ENCODE results near the gene SLAIN1.
"Not testable (repeated sequence)": the region's sequence is repeated elsewhere in the genome, so short reads cannot be mapped to it uniquely, and the experiment has no call there.

DNA sequence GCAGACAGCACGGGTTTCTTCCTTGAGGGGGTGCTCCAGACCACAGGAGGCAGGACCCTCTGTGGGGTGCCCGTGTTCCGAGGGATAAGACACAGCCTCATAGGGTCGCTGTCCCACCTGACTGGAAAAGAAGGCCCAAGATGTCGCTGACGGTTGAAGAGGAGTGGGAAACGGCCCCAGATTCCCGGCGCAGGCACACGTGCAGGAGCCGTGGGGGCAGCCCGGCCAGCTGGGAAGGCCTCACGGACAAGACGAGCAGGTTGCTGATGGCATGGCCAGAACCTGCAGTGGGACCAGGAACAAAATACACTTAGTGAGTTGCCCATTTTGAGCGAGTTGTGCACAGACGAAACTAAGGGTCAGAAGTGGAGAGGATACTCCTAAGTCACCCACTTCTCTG lies 35.2 kb upstream of the SLAIN1 start:
- TF ChIP-seq, protein P1, sequence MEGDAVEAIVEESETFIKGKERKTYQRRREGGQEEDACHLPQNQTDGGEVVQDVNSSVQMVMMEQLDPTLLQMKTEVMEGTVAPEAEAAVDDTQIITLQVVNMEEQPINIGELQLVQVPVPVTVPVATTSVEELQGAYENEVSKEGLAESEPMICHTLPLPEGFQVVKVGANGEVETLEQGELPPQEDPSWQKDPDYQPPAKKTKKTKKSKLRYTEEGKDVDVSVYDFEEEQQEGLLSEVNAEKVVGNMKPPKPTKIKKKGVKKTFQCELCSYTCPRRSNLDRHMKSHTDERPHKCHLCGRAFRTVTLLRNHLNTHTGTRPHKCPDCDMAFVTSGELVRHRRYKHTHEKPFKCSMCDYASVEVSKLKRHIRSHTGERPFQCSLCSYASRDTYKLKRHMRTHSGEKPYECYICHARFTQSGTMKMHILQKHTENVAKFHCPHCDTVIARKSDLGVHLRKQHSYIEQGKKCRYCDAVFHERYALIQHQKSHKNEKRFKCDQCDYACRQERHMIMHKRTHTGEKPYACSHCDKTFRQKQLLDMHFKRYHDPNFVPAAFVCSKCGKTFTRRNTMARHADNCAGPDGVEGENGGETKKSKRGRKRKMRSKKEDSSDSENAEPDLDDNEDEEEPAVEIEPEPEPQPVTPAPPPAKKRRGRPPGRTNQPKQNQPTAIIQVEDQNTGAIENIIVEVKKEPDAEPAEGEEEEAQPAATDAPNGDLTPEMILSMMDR (tag by site-specific recombination; IDR thresholded peaks at IDR 0.05) = not testable (repeated sequence)
- TF ChIP-seq, protein P2, sequence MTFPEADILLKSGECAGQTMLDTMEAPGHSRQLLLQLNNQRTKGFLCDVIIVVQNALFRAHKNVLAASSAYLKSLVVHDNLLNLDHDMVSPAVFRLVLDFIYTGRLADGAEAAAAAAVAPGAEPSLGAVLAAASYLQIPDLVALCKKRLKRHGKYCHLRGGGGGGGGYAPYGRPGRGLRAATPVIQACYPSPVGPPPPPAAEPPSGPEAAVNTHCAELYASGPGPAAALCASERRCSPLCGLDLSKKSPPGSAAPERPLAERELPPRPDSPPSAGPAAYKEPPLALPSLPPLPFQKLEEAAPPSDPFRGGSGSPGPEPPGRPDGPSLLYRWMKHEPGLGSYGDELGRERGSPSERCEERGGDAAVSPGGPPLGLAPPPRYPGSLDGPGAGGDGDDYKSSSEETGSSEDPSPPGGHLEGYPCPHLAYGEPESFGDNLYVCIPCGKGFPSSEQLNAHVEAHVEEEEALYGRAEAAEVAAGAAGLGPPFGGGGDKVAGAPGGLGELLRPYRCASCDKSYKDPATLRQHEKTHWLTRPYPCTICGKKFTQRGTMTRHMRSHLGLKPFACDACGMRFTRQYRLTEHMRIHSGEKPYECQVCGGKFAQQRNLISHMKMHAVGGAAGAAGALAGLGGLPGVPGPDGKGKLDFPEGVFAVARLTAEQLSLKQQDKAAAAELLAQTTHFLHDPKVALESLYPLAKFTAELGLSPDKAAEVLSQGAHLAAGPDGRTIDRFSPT (tag by site-specific recombination; IDR thresholded peaks at IDR 0.05) = not testable (repeated sequence)
- TF ChIP-seq, protein P3, sequence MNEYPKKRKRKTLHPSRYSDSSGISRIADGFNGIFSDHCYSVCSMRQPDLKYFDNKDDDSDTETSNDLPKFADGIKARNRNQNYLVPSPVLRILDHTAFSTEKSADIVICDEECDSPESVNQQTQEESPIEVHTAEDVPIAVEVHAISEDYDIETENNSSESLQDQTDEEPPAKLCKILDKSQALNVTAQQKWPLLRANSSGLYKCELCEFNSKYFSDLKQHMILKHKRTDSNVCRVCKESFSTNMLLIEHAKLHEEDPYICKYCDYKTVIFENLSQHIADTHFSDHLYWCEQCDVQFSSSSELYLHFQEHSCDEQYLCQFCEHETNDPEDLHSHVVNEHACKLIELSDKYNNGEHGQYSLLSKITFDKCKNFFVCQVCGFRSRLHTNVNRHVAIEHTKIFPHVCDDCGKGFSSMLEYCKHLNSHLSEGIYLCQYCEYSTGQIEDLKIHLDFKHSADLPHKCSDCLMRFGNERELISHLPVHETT (tag by site-specific recombination; IDR thresholded peaks at IDR 0.05) = not testable (repeated sequence)
- TF ChIP-seq ZNF274 (IDR thresholded peaks at IDR 0.05; ENCODE audit: low read length); ZNF274 (tag by site-specific recombination; IDR thresholded peaks at IDR 0.05; ENCODE audit: borderline replicate concordance); ZBTB48 (tag by site-specific recombination; IDR thresholded peaks at IDR 0.05); ZNF248 (tag by site-specific recombination; IDR thresholded peaks at IDR 0.05): not testable (repeated sequence)

Measured in HEK293 (cell line).